Activated CD8-positive, alpha-beta T cell treated with anti-CD3 and anti-CD28 coated beads, Interleukin-2, amount 10 ng/mL, durations not matched to agents 7 days and 5 days (primary cell): ENCODE data around the gene FAM222A. TPM values are rescaled to one million over a fixed set of nuclear protein-coding genes. Genes with fewer than 3 reads are reported as not detected.
A peak's percentile ranks its signal among the peaks of the same experiment; 100 is the strongest.

Experiments used
- ATAC-seq: fragments of 150-1000 bp; cut with Tn5 transposase; one replicate; pipeline ENCODE4 v1.10.0; 2021; ENCODE audit warnings: moderate library complexity
- CTCF ChIA-PET: fragments of 350-600 bp; sonication (Branson Sonifier 250); formaldehyde crosslinking; loops from one replicate; lab custom pipeline; 2021; ENCODE audit warnings: antibody characterized with exemption; lab: Charles Lee
- POLR2A ChIA-PET: fragments of 350-600 bp; sonication (Branson Sonifier 250); formaldehyde crosslinking; loops from one replicate; lab custom pipeline; 2021; ENCODE audit warnings: antibody characterized with exemption; lab: Charles Lee
- DNase-seq: peaks from one replicate; pipeline ENCODE4 v3.0.0-alpha.2; 2020
- H3K27ac Mint-ChIP-seq: one replicate; pipeline ENCODE4 v1.8.0; 2021; ENCODE audit warnings: mild to moderate bottlenecking, mixed read lengths
- H3K27me3 Mint-ChIP-seq: one replicate; pipeline ENCODE4 v1.8.0; 2021; ENCODE audit warnings: low read depth, mixed read lengths
- H3K36me3 Mint-ChIP-seq: one replicate; pipeline ENCODE4 v1.8.0; 2021; ENCODE audit warnings: low read depth, mixed read lengths
- H3K4me1 Mint-ChIP-seq: one replicate; pipeline ENCODE4 v1.8.0; 2021; ENCODE audit warnings: low read depth, mixed read lengths
- H3K4me3 Mint-ChIP-seq: one replicate; pipeline ENCODE4 v1.8.0; 2021; ENCODE audit warnings: mild to moderate bottlenecking, mixed read lengths
- H3K9me3 Mint-ChIP-seq: one replicate; pipeline ENCODE4 v1.8.0; 2022; ENCODE audit warnings: mixed read lengths; ENCODE audit not compliant: insufficient read depth
- total RNA-seq, 2 experiments: library from RNA; stranded (reverse); gene quantifications; one replicate each; pipeline ENCODE4 v1.2.3, GENCODE V29; 2021

Gene FAM222A
- total RNA-seq, 2 experiments from 2014 or later = 1.6 to 1.9 TPM

DNA sequence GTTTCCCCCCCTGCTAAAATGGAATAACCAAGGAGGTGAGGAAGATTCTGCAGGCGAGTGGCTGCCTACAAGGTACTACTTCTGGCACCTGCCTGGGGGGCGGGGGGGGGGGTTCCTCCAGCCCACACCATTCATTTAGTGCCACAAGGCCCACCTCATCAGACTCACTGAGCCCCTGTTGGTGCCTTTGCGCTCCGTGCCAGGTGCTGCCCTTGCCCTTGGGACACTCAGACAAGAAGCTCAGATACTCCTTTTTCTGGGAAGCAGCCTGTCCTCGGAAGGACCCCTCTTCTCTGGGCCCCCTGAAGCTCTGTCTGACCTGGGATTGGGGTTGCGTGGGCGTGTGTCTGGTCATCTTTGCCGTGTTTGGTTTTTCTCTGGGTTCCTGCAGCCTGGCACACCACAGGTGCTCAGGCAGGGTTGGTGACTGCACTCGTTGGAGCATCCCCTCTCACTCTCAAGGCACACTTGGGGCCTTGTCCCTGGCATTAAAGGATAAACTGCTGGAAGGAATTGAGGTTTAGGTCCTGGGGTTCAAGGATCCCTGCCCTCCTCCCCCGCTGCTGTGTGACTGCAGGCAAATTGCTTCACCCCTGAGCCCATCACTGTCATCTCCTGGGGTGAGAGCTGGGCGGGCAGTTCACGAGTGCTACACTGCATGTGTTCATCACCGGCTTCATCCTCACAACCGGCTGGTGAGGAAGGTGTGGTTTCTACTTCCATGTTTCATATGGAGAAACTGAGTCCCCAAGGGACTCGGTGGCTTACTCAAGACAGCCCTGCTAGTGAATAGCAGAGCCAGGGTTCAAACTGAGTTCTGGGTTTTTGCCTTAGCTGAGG lies 16.9 kb downstream of the FAM222A start:
- Mint-ChIP-seq H3K27ac (no peak overlapping the region), H3K9me3 (no peaks in the 10 kb centered on the region), H3K4me3 (no peak overlapping the region), H3K36me3 (no peaks in the 10 kb centered on the region), H3K4me1 (no peaks in the 10 kb centered on the region), H3K27me3 (peaks cover 10% of the 10 kb centered on the region)
- CTCF ChIA-PET = no interaction called here
- DNase-seq (no peak), ATAC-seq (no peak)
- POLR2A ChIA-PET = no interaction called here

DNA sequence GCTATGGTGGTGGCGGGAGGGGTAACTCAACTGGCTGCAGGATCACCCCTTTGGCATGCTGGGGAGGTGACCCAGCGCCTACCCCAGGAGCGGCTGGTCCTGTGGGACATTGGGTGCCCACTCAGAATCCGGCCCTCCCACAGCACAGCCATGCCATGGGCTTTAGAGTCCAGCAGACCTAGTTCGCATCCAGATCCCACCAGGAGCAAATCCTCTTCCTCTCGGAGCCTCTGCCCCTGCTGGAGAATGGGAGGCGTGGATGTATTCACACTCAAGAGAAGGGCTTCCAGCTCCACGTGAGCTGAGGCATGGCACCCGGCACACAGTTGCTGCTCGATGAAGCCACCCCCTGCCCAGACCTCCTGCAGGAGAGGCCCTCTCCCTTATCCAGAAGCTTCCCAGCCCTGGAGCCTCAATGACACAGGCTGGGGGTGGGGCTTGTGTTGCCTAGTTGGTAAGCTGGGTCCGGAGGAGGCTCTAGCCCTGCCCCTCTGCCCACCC lies 17.7 kb downstream of the FAM222A start:
- ATAC-seq (no peak), DNase-seq (no peak)
- no peaks in the 10 kb centered on the region for H3K9me3 Mint-ChIP-seq
- H3K4me1 Mint-ChIP-seq = no peaks in the 10 kb centered on the region
- H3K27me3 Mint-ChIP-seq = peaks cover 12% of the 10 kb centered on the region
- CTCF ChIA-PET = no interaction called here
- H3K27ac Mint-ChIP-seq = no peak overlapping the region
- POLR2A ChIA-PET = no interaction called here
- H3K4me3 Mint-ChIP-seq = no peak overlapping the region
- no peaks in the 10 kb centered on the region for H3K36me3 Mint-ChIP-seq

DNA sequence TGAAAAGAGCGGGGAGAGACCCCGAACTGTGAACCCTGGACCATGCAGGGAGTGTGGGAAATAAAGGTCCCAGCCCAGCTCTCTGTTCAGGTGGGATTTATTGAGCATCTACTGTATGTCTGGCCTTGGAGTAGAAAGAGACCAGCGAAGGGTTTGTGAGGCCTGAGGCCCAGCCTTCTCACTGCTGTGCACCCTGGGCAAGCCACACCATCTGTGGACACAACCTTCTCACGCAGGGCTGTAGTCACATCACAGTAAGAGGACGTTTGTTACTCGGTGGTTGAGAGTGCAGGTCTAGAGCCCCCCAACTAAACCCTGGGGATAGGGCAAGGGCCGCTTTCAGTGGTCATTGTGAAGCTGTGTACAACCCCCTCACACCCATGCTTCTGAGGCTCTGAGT lies 18.2 kb downstream of the FAM222A start:
- ChIA-PET CTCF (no interaction called here), POLR2A (no interaction called here)
- no peaks in the 10 kb centered on the region for H3K36me3 Mint-ChIP-seq
- H3K4me1 Mint-ChIP-seq = no peaks in the 10 kb centered on the region
- no peaks in the 10 kb centered on the region for H3K9me3 Mint-ChIP-seq
- H3K4me3 Mint-ChIP-seq = no peak overlapping the region
- no peak overlapping the region for H3K27ac Mint-ChIP-seq
- DNase-seq (no peak), ATAC-seq (no peak)
- H3K27me3 Mint-ChIP-seq = peaks cover 12% of the 10 kb centered on the region

DNA sequence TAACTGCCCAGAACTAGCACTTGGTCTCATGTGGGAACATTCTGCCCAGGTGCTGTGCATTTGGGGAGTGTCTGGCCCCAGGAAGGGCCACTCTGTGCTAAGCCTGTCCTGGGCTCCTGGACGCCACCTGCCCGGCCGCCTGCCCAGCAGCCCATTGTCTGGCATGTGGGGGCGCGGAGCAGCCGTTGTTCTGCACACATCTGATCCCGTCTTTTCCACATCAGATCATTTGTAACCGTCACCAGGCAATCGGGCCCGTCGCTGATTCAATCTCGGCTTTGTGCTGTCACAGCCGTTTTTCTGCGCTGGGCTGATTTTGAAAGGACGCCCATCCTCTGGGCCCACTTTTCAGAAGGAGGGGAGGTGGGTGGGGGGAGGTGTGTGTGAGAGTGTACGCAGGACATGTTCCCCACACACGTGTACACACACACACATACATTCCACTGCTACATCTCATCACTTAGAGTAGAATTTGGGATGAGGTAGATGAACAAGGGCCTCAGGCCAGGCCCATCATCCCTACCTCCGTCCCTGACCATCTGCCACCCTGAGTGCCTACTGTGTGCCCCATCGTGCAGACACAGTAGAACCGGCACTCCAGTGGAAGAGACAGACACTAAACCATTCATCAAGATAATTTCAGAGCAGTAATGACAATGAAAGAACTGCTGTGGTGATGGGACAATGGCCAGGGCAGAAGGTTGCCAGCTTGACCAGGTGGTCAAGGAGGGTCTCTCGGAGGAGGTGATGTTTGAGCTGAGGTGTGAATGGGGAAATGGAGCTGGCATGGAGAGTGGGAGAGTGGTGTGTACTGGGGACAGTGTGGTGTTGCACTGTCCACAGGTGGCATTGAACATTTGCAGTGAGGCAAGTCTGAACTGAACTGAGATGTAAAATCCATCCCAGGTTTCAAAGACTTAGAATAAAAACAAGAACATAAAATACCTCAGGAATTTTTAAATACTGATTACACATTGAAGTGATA lies 19.0 kb downstream of the FAM222A start:
- ChIA-PET CTCF (no interaction called here), POLR2A (no interaction called here)
- no peak overlapping the region for H3K4me3 Mint-ChIP-seq
- H3K9me3 Mint-ChIP-seq = no peaks in the 10 kb centered on the region
- no peaks in the 10 kb centered on the region for H3K4me1 Mint-ChIP-seq
- no peaks in the 10 kb centered on the region for H3K36me3 Mint-ChIP-seq
- ATAC-seq (no peak), DNase-seq (no peak)
- H3K27ac Mint-ChIP-seq = no peak overlapping the region
- peaks cover 12% of the 10 kb centered on the region for H3K27me3 Mint-ChIP-seq

DNA sequence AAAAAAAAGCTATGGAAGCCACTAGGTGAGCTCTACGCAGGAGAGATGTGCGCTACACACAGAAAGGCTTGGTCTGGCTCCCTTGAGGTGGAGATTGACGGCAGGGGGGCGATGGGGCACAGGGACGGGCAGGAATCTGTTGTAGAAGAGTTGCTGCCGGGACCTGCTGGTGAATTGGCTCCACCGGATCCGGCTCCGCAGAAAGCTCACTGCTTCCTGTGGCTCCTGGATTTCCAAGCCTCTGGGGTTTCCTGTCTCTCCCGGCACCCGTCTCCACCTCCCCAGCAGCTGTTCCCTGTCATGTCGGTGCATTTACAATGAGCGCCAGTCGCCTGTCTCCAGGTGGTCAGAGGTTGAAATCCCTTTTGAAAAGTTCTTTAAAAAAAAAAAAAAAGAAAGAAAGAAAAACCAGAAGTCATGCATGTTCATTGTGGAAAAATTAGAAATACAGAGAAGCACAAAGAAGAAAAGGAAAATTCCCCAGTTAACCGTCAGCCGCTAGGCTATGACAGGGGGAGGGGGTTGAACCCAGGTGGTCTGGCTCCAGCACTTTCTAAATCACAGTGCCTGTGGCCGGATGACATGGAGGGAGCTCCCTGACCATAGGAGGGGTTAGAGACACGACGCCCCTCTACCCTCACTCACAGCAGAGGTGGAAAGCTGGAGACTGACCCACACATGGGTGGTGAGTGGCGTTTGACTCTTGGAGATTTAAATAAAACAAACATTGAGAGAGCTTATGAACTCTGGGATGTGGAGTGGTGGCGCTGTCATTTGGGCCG lies 20.8 kb downstream of the FAM222A start:
- no peak for ATAC-seq
- H3K4me3 Mint-ChIP-seq = no peak overlapping the region
- no peaks in the 10 kb centered on the region for H3K4me1 Mint-ChIP-seq
- no peaks in the 10 kb centered on the region for H3K36me3 Mint-ChIP-seq
- no peaks in the 10 kb centered on the region for H3K9me3 Mint-ChIP-seq
- H3K27me3 Mint-ChIP-seq = peaks cover 14% of the 10 kb centered on the region
- POLR2A ChIA-PET = no interaction called here
- no peak overlapping the region for H3K27ac Mint-ChIP-seq
- no peak for DNase-seq
- CTCF ChIA-PET = no interaction called here

DNA sequence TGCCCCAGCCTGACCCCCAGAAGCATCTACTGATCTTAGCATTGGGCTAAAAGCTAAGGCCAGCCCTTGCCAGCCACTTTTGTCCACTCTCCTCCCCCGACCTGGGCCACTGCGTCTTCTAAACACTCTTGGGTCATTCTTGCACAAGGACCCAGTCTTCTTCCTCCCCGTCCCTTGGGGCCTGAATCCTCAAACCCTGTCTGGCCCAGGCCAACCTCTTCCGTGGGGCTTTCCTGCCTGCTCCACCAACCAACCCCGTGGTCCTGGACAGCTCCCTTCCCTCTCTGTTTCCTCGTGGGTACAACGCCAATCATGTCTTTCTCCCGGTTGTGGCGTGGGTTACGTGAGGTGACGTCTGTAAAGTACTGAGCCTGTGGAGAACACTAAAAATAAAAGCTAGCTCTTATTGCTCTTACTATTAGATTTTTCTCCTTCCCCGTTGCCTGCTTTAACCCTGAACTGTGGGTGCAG lies 21.5 kb downstream of the FAM222A start:
- CTCF ChIA-PET = no interaction called here
- Mint-ChIP-seq H3K27ac (no peak overlapping the region), H3K27me3 (peaks cover 14% of the 10 kb centered on the region)

DNA sequence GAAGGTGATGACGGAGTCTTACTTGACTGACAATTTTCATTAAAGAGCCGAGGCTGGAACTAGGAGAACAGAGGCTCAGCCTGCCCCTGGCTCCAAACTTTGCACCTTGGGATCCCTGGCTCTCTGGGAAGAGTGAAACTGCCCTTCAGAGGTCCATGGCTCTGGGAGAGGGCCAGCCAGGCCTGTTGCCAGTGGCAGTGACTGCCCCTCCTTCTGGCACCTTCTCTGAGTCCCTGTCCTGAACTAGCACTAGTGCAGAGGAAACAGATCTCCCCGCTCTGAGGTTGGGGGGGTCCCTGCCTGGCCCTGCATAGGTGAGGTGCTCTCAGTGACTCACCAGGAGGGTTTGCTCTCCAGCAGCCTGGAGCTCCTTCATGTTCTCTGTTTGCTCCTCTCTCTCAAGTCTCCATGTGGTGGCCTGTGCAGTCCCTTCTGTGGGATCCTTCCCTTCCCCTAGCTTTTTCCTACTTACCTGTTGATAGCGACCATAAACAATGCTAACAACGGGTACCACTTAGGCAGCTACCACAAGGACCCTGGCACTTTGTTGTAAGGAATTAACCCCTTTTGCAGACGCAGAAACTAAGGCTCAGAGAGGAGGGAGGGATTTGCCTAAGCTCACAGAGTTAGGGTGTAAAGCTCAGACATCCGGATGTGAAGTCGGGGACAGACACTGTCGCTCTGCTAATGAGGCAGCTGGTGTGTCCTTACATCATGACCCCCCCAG lies 22.4 kb downstream of the FAM222A start:
- DNase-seq = no peak
- Mint-ChIP-seq H3K4me1 (no peaks in the 10 kb centered on the region), H3K4me3 (no peak overlapping the region), H3K9me3 (no peaks in the 10 kb centered on the region), H3K36me3 (no peaks in the 10 kb centered on the region), H3K27me3 (peaks cover 14% of the 10 kb centered on the region), H3K27ac (no peak overlapping the region)
- no peak for ATAC-seq
- ChIA-PET POLR2A (no interaction called here), CTCF (no interaction called here)

More for the DNA sequence above, 21.5 kb downstream of the FAM222A start:
- no peaks in the 10 kb centered on the region for H3K9me3 Mint-ChIP-seq
- ATAC-seq (no peak), DNase-seq (no peak)
- POLR2A ChIA-PET = no interaction called here
- no peak overlapping the region for H3K4me3 Mint-ChIP-seq
- H3K36me3 Mint-ChIP-seq = no peaks in the 10 kb centered on the region
- no peaks in the 10 kb centered on the region for H3K4me1 Mint-ChIP-seq

DNA sequence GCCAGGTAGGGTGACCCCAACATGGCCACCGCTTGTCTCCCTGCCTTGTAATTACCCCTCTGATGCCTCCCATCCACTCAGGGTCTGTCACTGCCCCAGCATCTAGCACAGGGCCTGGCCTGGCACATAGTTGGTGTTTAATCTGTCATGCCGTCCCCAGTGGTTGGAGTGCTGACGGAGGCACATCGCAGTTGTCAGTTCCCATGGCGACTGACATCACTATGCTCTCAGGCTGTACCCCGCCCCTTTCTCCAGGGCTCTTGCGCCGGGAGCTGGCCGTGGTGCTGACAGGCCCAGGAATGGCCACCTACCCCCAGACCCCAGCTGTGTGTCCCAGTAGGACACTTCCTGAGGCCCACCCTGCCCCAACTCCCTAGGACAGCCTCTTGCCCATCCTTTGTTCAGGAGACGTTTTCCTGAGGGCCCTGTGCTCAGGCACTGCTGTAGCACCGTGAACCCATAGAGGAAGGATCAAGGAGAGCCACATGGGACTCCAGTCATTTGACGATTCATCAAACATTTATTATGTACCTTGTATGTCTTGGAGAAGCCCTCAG lies 23.0 kb downstream of the FAM222A start:
- peak; percentile 68 for ATAC-seq
- Mint-ChIP-seq H3K9me3 (no peaks in the 10 kb centered on the region), H3K4me1 (no peaks in the 10 kb centered on the region), H3K27me3 (peaks cover 14% of the 10 kb centered on the region), H3K36me3 (no peaks in the 10 kb centered on the region), H3K27ac (no peak overlapping the region), H3K4me3 (no peak overlapping the region)
- ChIA-PET POLR2A (no interaction called here), CTCF (no interaction called here)
- DNase-seq = peak; percentile 47

DNA sequence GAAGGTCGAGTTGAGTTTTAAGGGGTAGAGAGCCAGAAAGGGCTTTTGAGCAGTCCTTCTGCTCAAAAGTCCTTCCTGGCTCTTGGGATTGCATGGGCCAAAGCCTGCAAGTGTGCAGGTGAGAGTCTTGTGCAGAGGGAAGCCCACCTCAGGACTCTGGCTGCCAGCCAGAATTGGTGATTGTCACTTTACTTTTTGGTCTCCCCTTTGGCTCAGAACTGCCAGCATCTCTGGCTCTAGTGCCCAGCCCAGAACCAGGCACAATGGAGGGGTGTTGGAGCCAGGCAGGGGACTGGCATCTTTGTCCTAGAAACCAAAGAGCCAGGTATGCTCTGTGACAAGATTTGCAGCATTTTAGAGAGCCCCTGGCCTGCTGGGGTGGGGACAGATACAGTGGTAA lies 23.5 kb downstream of the FAM222A start:
- Mint-ChIP-seq H3K4me3 (no peak overlapping the region), H3K27ac (no peak overlapping the region), H3K4me1 (no peaks in the 10 kb centered on the region), H3K9me3 (no peaks in the 10 kb centered on the region), H3K27me3 (peaks cover 14% of the 10 kb centered on the region), H3K36me3 (no peaks in the 10 kb centered on the region)
- CTCF ChIA-PET = no interaction called here
- no peak for DNase-seq
- no peak for ATAC-seq
- POLR2A ChIA-PET = no interaction called here

DNA sequence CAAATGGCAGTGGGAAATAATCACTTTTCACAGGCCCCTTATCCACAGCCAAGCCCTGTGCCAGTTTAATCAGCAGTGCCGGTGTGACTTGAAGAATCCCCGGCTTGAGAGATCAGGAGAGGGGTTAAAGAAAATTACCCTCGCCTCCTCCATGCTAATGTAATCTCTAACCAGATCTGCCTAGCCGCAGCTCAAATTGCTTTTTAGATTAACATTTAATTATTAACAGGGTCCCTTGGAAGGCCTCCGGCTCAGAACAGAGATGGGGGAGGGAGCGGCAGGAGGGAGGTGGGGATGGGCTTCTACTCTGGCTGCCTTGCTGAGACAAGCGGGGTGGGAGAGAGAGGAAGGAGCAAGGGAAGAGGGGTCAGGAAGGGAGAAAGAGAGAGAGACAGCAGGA lies 24.0 kb downstream of the FAM222A start:
- H3K36me3 Mint-ChIP-seq = no peaks in the 10 kb centered on the region
- H3K27me3 Mint-ChIP-seq = peaks cover 14% of the 10 kb centered on the region
- no peak overlapping the region for H3K27ac Mint-ChIP-seq
- DNase-seq (no peak), ATAC-seq (no peak)
- no peaks in the 10 kb centered on the region for H3K9me3 Mint-ChIP-seq
- H3K4me3 Mint-ChIP-seq = no peak overlapping the region
- POLR2A ChIA-PET = no interaction called here
- no peaks in the 10 kb centered on the region for H3K4me1 Mint-ChIP-seq
- CTCF ChIA-PET = no interaction called here

DNA sequence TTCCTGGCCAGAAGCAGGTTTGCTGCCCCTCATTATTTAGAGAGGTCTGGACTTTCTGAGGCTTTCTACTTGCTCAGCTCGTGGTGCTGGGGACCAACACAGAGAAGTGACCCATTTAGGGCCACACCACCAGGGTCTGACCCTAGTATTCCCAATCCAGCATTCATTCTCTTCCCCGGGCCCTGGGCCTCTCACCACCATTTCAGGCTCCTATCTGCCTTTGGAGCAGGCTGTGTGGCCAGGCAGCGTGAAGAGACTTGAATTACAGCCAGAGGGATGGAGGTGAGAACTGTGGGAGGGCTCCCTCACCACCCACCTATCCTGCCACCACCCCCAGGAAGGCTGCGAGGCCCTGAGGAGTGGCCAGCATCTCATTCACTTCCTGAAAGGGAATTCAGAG lies 24.6 kb downstream of the FAM222A start:
- ChIA-PET POLR2A (no interaction called here), CTCF (no interaction called here)
- H3K9me3 Mint-ChIP-seq = no peaks in the 10 kb centered on the region
- no peak for ATAC-seq
- H3K36me3 Mint-ChIP-seq = no peaks in the 10 kb centered on the region
- no peak overlapping the region for H3K4me3 Mint-ChIP-seq
- peaks cover 14% of the 10 kb centered on the region for H3K27me3 Mint-ChIP-seq
- no peak overlapping the region for H3K27ac Mint-ChIP-seq
- DNase-seq = no peak
- no peaks in the 10 kb centered on the region for H3K4me1 Mint-ChIP-seq
